Brain microvascular endothelial cell (primary cell): ENCODE results near the gene IMPDH1.

ENCODE experiments used
- DNase-seq: peaks from one replicate; pipeline ENCODE4 v3.0.0-alpha.2; 2020
- H3K27ac ChIP-seq: fragments of 250-450 bp; sonication (Bioruptor Pico); 2 replicates; pipeline ENCODE4 v1.5.1; 2020; ENCODE audit warnings: mild to moderate bottlenecking, moderate library complexity
- H3K27me3 ChIP-seq: fragments of 250-450 bp; sonication (Bioruptor Pico); replicated peaks from 2 replicates; pipeline ENCODE4 v1.5.1; 2020; ENCODE audit warnings: mild to moderate bottlenecking
- H3K36me3 ChIP-seq: fragments of 250-450 bp; sonication (Bioruptor Pico); replicated peaks from 2 replicates; pipeline ENCODE4 v1.5.1; 2020; ENCODE audit warnings: mild to moderate bottlenecking
- H3K4me3 ChIP-seq: 2 replicates; pipeline ENCODE4 v1.5.1; 2011; ENCODE audit warnings: low read depth, mild to moderate bottlenecking, control low read depth, low read length, moderate library complexity
- CTCF ChIP-seq: IDR thresholded peaks from 2 replicates; pipeline ENCODE4 v1.5.1; 2011; ENCODE audit warnings: low read depth, mild to moderate bottlenecking, moderate library complexity, low read length, control low read depth, inconsistent platforms; ENCODE audit errors: missing control alignments
- in situ Hi-C: cut with HindIII; loops from 2 replicates; pipeline ENCODE4 v1.10.0; 2017; ENCODE audit warnings: low sequenced_read_pairs, low pct_ligation_motif_present

IMPDH1 gene

GRCh38 chr7:128360359-128360678 is 49.5 kb downstream of the IMPDH1 start:
- in situ Hi-C loops: no loop called here
- Histone ChIP-seq H3K27ac (no peak overlapping the region), H3K4me3 (no peak overlapping the region), H3K36me3 (no peaks in the 10 kb centered on the region), H3K27me3 (peaks cover 58% of the 10 kb centered on the region)
- DNase-seq: no peak
- TF ChIP-seq CTCF: no peak

DNA sequence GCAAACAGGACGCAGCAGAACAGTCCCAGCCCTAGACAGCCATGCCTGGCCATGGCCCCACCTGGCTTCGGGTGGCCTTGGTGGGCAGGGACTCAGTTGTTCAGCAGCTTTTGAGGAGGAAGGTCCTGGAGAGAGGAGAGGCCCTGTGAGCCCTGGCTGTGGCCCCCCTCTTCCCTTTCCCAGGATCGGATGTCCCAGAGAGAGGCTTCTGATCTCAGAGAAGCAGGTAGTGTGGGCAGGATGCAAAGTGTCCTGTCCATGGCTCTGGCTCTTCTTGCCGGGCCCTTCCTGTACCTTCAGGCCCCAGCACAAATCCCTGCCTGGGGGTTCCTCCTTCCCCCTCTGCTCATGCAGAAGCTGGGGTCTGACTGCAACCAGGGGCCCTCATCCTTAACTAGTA is 49.8 kb downstream of the IMPDH1 start:
- no peak overlapping the region for H3K4me3 ChIP-seq
- in situ Hi-C loops: no loop called here
- peaks cover 56% of the 10 kb centered on the region for H3K27me3 ChIP-seq
- H3K27ac ChIP-seq: no peak overlapping the region
- DNase-seq: no peak
- no peaks in the 10 kb centered on the region for H3K36me3 ChIP-seq
- no peak for TF ChIP-seq CTCF

DNA sequence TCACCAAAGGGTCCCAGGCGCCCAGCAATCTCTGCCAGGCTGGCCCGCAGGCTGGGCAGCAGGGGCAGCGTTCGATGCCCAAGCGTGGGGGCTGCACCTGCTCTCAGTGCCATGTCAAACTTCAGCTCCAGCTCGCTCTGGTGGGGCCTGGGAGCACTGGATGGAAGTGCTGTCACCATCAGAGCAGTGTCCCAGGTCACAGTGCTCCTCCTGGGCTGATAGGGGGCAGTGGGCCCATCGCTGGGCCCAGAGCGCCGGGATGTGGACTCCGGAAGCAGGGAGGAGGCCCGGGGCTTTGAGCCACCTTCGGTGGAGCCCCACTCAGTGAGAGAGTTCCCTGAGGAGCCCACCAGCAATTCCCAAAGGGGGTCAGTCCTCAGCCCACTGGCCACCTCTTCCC is 50.4 kb downstream of the IMPDH1 start:
- H3K36me3 ChIP-seq: no peaks in the 10 kb centered on the region
- in situ Hi-C loops: no loop called here
- DNase-seq: no peak
- H3K27me3 ChIP-seq: peaks cover 57% of the 10 kb centered on the region
- no peak for TF ChIP-seq CTCF
- H3K27ac ChIP-seq: no peak overlapping the region
- no peak overlapping the region for H3K4me3 ChIP-seq

- no peak for DNase-seq
- no peaks in the 10 kb centered on the region for H3K36me3 ChIP-seq
- no peak for TF ChIP-seq CTCF
- peaks cover 60% of the 10 kb centered on the region for H3K27me3 ChIP-seq
- in situ Hi-C loops: no loop called here
- H3K27ac ChIP-seq: no peak overlapping the region
- no peak overlapping the region for H3K4me3 ChIP-seq
Measured at GRCh38 chr7:128358233-128358632, 51.5 kb downstream of the IMPDH1 start.

GRCh38 chr7:128357217-128357613 is 52.6 kb downstream of the IMPDH1 start:
- in situ Hi-C loops: no loop called here
- DNase-seq: no peak
- no peak for TF ChIP-seq CTCF
- Histone ChIP-seq H3K36me3 (no peaks in the 10 kb centered on the region), H3K27me3 (peaks cover 60% of the 10 kb centered on the region), H3K27ac (no peak overlapping the region), H3K4me3 (no peak overlapping the region)

- in situ Hi-C loops: no loop called here
- Histone ChIP-seq H3K27ac (no peak overlapping the region), H3K27me3 (peaks cover 58% of the 10 kb centered on the region), H3K4me3 (no peak overlapping the region), H3K36me3 (no peaks in the 10 kb centered on the region)
- no peak for TF ChIP-seq CTCF
- DNase-seq: no peak
Measured at GRCh38 chr7:128356546-128357216, 53.1 kb downstream of the IMPDH1 start.
